SW480 (cell line): Measurements from ENCODE around the gene RABEPK.
"Not testable (repeated sequence)": the region's sequence is repeated elsewhere in the genome, so short reads cannot be mapped to it uniquely, and the experiment has no call there.

Experiments used
- DNase-seq: peaks from one replicate; pipeline ENCODE4 v3.0.0-alpha.2; 2016; ENCODE audit warnings: low spot score

The RABEPK gene

GRCh38 chr9:125200216-125201047 is at the start of gene RABEPK:
Gene RABEPK (plus strand): TSS chr9:125200542. CDS start chr9:125203014, 2,472 bp downstream.
- peak; percentile 92 for DNase-seq

GRCh38 chr9:125151730-125152129 is 48.6 kb upstream of the RABEPK start:
- no peak for DNase-seq

GRCh38 chr9:125153712-125154367 is 46.5 kb upstream of the RABEPK start:
- no peak for DNase-seq

GRCh38 chr9:125156551-125156950 is 43.8 kb upstream of the RABEPK start:
- DNase-seq = no peak

- no peak for DNase-seq
Measured at GRCh38 chr9:125160750-125161149, 39.6 kb upstream of the RABEPK start.

- DNase-seq = no peak
Measured at GRCh38 chr9:125161284-125161918, 38.9 kb upstream of the RABEPK start.

- peak; percentile 23 for DNase-seq
Measured at GRCh38 chr9:125162891-125163290, 37.5 kb upstream of the RABEPK start.

- DNase-seq = no peak
Measured at GRCh38 chr9:125166762-125167161, 33.6 kb upstream of the RABEPK start.

- no peak for DNase-seq
Measured at GRCh38 chr9:125169895-125170294, 30.4 kb upstream of the RABEPK start.

- DNase-seq = no peak
Measured at GRCh38 chr9:125172031-125172755, 28.1 kb upstream of the RABEPK start.

GRCh38 chr9:125176636-125177035 is 23.7 kb upstream of the RABEPK start:
- DNase-seq = no peak

- DNase-seq = no peak
Measured at GRCh38 chr9:125177888-125178287, 22.5 kb upstream of the RABEPK start.

GRCh38 chr9:125179776-125180175 is 20.6 kb upstream of the RABEPK start:
- DNase-seq = not testable (repeated sequence)

GRCh38 chr9:125180876-125181275 is 19.5 kb upstream of the RABEPK start:
- DNase-seq = no peak

GRCh38 chr9:125181756-125182155 is 18.6 kb upstream of the RABEPK start:
- DNase-seq = not testable (repeated sequence)

GRCh38 chr9:125183054-125183453 is 17.3 kb upstream of the RABEPK start:
- DNase-seq = no peak

- no peak for DNase-seq
Measured at GRCh38 chr9:125183561-125183960, 16.8 kb upstream of the RABEPK start.

- DNase-seq = peak; percentile 20
Measured at GRCh38 chr9:125189011-125189360, 11.4 kb upstream of the RABEPK start.

- DNase-seq = peak; percentile 95
Measured at GRCh38 chr9:125189361-125190289, 10.7 kb upstream of the RABEPK start, which contains the start of gene PPP6C. Gene PPP6C (minus strand): TSS chr9:125189803. CDS start chr9:125189718, 85 bp downstream.

- DNase-seq = no peak
Measured at GRCh38 chr9:125190361-125190801, 10.0 kb upstream of the RABEPK start.

GRCh38 chr9:125194466-125194865 is 5.9 kb upstream of the RABEPK start:
- DNase-seq = not testable (repeated sequence)
